NCI-H526 treated with DMSO at 0.1 percent for 48 hours (cell line): Measurements from ENCODE around the gene AASDH.

Experiments
- DNase-seq: peaks from one replicate; lab custom pipeline; 2025; lab: John Stamatoyannopoulos, UW

The AASDH gene

GRCh38 chr4:56316011-56316650 is 71.2 kb downstream of the AASDH start:
- DNase-seq: no peak

GRCh38 chr4:56315543-56315942 is 71.7 kb downstream of the AASDH start:
- no peak for DNase-seq

DNA sequence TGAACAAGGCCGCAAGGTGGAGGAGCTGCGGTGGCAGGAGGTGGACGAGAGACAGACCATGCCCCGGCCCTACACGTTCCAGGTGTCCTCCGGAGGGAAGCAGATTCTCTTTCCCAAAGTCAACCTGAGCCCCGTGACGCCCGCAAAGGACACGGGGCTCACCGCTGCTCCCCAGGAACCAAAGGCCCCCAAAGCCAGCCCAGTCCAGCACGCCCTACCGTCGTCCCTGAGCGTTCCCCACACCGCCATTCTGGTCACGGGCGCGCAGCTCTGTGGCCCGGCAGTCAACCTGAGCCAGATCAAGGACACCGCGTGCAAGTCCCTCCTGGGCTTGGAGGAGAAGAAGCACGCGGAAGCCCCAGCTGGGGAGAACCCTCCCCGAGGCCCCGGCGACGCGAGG is 72.2 kb downstream of the AASDH start:
- DNase-seq: no peak

GRCh38 chr4:56314207-56314915 is 72.9 kb downstream of the AASDH start:
- DNase-seq: no peak

DNA sequence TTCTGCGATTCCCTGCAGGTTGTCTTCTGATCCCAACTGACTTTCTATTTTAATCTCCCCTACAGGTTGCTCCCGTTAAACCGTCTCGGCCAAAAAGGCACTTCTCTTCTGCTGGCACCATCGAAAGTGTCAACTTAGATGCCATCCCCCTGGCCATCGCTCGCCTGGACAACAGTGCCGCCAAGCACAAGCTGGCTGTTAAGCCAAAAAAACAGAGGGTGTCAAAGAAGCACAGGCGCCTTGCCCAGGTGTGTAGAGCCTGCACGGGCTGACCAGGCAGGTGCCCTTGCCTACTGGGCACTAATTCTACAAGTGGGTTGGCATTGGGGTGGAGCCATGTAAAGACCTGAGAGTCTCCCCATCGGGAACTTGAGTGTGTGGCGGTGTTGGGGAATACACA is 74.2 kb downstream of the AASDH start:
- no peak for DNase-seq

GRCh38 chr4:56311299-56311975 is 75.9 kb downstream of the AASDH start:
- DNase-seq: no peak

DNA sequence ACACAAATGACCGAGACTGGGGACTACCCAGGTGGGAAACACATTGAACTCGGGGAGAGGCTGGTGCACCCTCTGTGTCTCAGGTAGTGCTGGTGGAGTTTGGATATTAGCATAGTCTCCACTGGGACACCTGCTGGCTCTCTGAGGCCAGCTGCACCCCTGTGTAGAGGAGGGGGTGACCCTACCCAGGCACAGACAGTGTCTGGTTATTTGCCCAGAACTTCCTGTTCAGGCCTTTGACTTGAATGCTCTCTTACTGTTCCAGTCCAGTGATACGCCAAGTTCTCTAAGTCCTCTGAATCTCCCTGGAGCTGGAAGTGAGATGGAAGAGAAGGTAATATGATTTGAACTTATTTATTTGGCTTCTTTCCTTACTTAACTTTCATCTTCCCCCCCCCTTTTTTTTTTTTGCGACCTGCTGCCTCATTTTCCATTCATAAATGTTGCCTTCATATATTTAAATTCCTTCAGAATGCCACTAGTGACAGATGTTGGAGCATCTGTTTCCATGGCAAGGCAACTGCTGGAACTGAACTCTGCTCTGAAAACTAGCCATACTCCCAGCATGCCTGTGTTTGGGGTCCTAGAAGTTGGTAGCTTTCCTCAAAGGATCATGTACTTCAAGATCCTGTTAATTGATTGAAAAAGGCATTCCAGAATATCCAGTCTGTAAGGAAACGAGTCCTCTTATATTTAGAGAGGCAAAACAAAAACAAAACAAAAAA is 76.7 kb downstream of the AASDH start:
- DNase-seq: no peak

- DNase-seq: no peak
These were observed 78.9 kb downstream of the AASDH start for GRCh38 chr4:56308384-56308783.

DNA sequence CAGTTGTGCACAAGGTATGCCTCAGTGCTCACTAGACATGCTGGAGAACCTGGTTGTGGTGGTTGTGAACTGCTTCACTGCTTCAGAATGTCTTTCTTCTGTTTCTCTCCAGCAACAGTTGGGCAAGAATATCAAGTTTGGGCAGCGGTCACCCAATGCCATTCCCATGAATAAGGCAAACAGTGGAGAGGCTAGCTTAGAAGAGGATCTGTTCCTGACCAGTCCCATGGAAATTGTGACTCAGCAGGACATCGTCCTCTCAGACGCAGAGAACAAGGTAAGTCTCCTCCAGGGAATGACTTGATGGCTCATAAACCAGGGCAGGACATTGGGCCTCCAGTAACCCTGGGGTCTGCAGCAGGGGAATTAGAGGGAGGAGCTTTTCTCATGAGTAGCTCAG is 79.9 kb downstream of the AASDH start:
- DNase-seq: no peak

- DNase-seq: no peak
These were observed 81.9 kb downstream of the AASDH start for GRCh38 chr4:56305390-56305789.

DNA sequence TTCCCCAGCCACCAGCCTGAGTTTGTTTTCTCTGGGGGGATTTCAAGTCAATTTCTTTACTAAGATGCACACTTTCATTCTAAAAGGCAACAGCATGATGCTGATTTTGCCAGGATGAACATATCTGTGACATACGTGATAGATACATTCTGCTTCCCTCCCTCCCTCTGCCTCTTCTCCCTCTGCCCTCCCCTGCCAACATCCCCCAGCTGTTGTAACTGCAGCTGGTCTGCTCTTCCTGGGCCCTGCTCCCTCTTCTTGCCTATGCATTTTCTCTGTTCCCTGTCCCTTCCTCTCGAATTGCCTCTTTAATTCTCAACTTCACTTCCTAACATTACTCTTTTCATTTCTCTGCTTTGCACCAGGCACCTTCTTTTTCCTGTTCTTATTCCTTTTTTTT is 83.4 kb downstream of the AASDH start:
- no peak for DNase-seq

DNA sequence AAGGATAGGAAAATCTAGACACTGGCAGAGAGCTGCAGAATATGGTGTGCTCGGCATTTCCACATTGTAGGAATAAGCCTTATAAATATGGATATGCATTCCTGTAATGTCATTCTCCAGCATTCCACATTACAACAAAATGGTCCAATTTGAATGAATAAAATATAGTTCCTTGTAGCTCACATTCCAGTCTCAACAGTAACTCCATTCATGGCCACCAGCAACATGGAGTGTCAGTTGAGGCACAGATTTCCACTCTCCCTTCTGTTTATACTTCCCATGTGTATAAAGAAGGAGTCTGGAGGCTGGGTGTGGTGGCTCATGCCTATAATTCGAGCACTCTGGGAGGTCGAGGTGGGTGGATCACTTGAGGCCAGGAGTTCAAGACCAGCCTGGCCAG is 84.5 kb downstream of the AASDH start:
- DNase-seq: no peak

GRCh38 chr4:56301997-56302496 is 85.2 kb downstream of the AASDH start:
- no peak for DNase-seq

- DNase-seq: peak; percentile 52
These were observed 85.9 kb downstream of the AASDH start for GRCh38 chr4:56301181-56301996.

GRCh38 chr4:56298236-56298635 is 89.1 kb downstream of the AASDH start:
- DNase-seq: no peak

GRCh38 chr4:56297776-56298175 is 89.5 kb downstream of the AASDH start:
- no peak for DNase-seq

- DNase-seq: no peak
These were observed 90.8 kb downstream of the AASDH start for GRCh38 chr4:56296526-56296925.

- DNase-seq: no peak
These were observed 94.2 kb downstream of the AASDH start for GRCh38 chr4:56293121-56293520.

DNA sequence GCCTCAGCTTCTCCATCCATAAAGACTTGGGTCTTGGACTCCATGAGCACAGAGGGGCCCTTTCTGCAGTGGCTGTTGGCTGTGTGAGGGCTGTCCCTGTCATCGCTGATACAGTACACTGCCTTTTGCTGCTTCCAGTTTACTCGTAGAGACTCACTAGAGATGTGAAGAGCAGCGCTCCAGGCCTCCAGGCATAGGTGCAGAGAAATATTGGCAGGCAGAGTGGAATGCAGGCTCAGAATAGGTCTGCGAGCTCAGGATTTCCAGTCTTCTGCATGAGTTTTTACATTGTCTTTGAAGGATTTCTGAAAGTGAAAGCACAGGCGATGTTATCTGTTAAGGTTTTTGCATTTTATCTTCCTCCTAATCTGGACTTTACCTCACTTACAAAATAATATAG is 97.4 kb downstream of the AASDH start:
- DNase-seq: peak; percentile 4

GRCh38 chr4:56288663-56289062 is 98.6 kb downstream of the AASDH start:
- DNase-seq: no peak
